Lung (tissue), 12 donors: Measurements from ENCODE around the gene PACSIN1. TPM values are rescaled to one million over a fixed set of nuclear protein-coding genes. Genes with fewer than 3 reads are reported as not detected.

ENCODE experiments used
- ATAC-seq: fragments of 200-7000 bp; cut with Tn5 transposase; one replicate; pipeline ENCODE4 v1.9.1; 2020; ENCODE audit warnings: moderate number of reproducible peaks; ENCODE audit not compliant: insufficient read depth, low FRiP score
- DNase-seq, 3 donors: peaks; one replicate each; pipeline ENCODE4 v3.0.0-alpha.2; 2013 to 2017
- H3K27ac ChIP-seq, 2 donors: one replicate each; pipeline ENCODE4 v1.5.1; 2013; ENCODE audit warnings: mild to moderate bottlenecking in 2 of 2, moderate library complexity in 2 of 2, control low read depth in 1 of 2, inconsistent platforms in 1 of 2, low read depth in 1 of 2, low read length in 1 of 2
- H3K27me3 ChIP-seq, 3 donors: one replicate each; pipeline ENCODE4 v1.5.1; 2013; ENCODE audit warnings: low read length in 2 of 3; ENCODE audit not compliant: control insufficient read depth in 3 of 3, insufficient read depth in 3 of 3
- H3K36me3 ChIP-seq, 4 donors: one replicate each; pipeline ENCODE4 v1.5.1; 2013; ENCODE audit warnings: low read length in 4 of 4, mild to moderate bottlenecking in 1 of 4, moderate library complexity in 1 of 4; ENCODE audit not compliant: control insufficient read depth in 4 of 4, insufficient read depth in 4 of 4
- H3K4me1 ChIP-seq, 5 donors: one replicate each; pipeline ENCODE4 v1.5.1; 2013; ENCODE audit warnings: low read length in 5 of 5, mild to moderate bottlenecking in 2 of 5, moderate library complexity in 1 of 5; ENCODE audit not compliant: control insufficient read depth in 5 of 5, insufficient read depth in 5 of 5
- H3K4me3 ChIP-seq: one replicate; pipeline ENCODE4 v1.5.1; 2013; ENCODE audit warnings: mild to moderate bottlenecking, control low read depth, moderate library complexity
- H3K9ac ChIP-seq, 2 donors: one replicate each; pipeline ENCODE4 v1.5.1; 2013; ENCODE audit warnings: low read length in 2 of 2, control low read depth in 1 of 2; ENCODE audit not compliant: insufficient read depth in 1 of 2
- H3K9me3 ChIP-seq, 4 donors: one replicate each; pipeline ENCODE4 v1.5.1; 2013; ENCODE audit warnings: low read length in 3 of 4, mild to moderate bottlenecking in 1 of 4, moderate library complexity in 1 of 4; ENCODE audit not compliant: control insufficient read depth in 4 of 4, insufficient read depth in 3 of 4
- CTCF ChIP-seq: IDR thresholded peaks from 2 replicates; pipeline ENCODE4 v1.5.1; 2012; ENCODE audit warnings: mild to moderate bottlenecking; ENCODE audit errors: control extremely low read depth, extremely low read depth
- WGBS, 2 donors: extraction: QIAGEN DNeasy Blood & Tissue Kit; methylation state at CpG; one replicate each; pipeline ENCODE4 v1.1.7; 2013; 5-methylcytosine and 5-hydroxymethylcytosine counted together
- polyA plus RNA-seq, 2 donors: library from polyadenylated mRNA; stranded (reverse); fragments of 200-250 nt; gene quantifications; one replicate each; pipeline ENCODE4 v1.2.1, GENCODE V29; 2013
- total RNA-seq, 2 donors: library from RNA; depleted of rRNA in 1 of 2; stranded (reverse); fragments of >200 nt in 1 of 2; gene quantifications; one replicate each; pipeline ENCODE4 v1.2.1, GENCODE V29; 2014 to 2021
- donor health status: control.
- donor health status: control.
- donor health status: Bipolar disorder and iron deficiency.
- donor health status: healthy.
- donor health status: DM: yes; HTN: yes; CAD: no.

Gene PACSIN1
- total and polyA plus RNA-seq, 4 donors = 0.02 to 0.17 (median 0.12) TPM

DNA sequence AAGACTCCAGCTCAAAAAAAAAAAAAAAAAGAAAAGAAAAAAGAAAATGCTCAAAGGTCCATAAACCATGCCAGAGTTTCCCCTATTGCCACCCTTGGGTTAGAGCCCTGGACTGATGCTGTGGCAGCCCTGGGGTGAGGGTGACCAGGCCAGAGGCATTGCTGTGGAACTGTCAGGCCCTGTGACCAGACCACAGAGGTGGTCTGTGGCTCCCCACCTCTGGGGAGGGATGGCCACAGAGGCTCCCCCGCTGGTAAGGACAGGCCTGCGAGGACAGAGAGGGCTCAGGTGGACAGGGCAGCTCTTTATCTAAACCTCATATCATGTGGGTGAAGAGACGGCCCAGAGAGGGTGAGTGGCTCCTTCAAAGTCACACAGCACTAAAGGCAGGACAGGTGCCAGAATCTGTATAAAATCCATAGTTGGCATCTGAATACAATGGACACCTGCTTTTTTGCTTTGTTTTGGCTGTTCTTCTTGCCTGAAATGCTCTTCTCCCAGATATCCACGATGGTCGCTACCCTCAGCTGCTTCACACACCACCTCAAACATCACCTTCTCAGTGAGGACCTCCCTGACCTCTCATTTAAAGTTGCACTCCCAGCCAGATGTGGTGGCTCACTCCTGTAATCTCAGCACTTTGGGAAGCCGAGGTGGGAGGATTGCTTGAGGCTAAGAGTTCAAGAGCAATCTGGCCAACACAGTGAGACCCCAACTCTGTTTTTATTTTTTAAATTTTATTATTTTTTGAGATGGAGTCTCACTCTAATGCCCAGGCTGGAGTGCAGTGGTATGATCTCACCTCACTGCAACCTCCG, 112.8 kb downstream of the PACSIN1 start:
- 93 to 95% methylated on average over 7 of the region's 7 CpGs for WGBS, 2 donors
- no peak for TF ChIP-seq CTCF
- no peak overlapping the region for H3K27ac ChIP-seq
- DNase-seq (no peak), ATAC-seq (no peak)
- H3K9ac ChIP-seq = no peak overlapping the region
- peaks cover 0 to 3% (median 0%) of the 10 kb centered on the region in 4 donors for H3K36me3 ChIP-seq
- H3K4me1 ChIP-seq = peaks cover 0 to 16% (median 8%) of the 10 kb centered on the region in 5 donors
- H3K27me3 ChIP-seq = no peaks in the 10 kb centered on the region
- H3K9me3 ChIP-seq = no peaks in the 10 kb centered on the region
- no peak overlapping the region for H3K4me3 ChIP-seq

- Histone ChIP-seq H3K27ac (no peak overlapping the region), H3K9ac (no peak overlapping the region), H3K4me3 (no peak overlapping the region), H3K27me3 (no peaks in the 10 kb centered on the region), H3K36me3 (peaks cover 0 to 3% (median 0%) of the 10 kb centered on the region in 4 donors), H3K9me3 (no peaks in the 10 kb centered on the region), H3K4me1 (peaks cover 0 to 30% (median 8%) of the 10 kb centered on the region in 5 donors)
- peak; percentile 85 to 94 (median 94) for DNase-seq
- WGBS, 2 donors = 86 to 92% methylated on average over 6 of the region's 6 CpGs
- TF ChIP-seq CTCF = no peak
- ATAC-seq = no peak
These were observed 115.1 kb downstream of the PACSIN1 start for GRCh38 chr6:34580707-34581560.

DNA sequence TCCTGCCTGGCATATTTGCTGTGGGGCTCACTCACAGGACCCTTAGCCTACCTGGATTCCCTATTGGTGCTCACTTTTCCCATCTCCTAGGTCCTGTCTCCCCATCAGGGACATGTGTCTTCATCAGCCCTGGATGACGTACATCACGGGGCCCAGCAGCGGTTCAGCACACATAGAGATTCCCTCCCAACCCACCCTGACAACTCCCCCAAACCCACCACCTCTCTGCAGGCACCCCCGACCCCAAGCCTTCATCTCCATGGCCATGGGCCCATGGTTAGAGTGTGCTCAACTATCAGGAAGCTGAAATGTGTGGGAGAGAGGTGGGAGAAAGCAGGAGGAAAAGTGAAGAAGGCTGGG, 115.7 kb downstream of the PACSIN1 start:
- DNase-seq = no peak
- 96% methylated on average over 4 of the region's 4 CpGs for WGBS, 2 donors
- no peak overlapping the region for H3K9ac ChIP-seq
- no peaks in the 10 kb centered on the region for H3K27me3 ChIP-seq
- H3K36me3 ChIP-seq = peaks cover 0 to 5% (median 0%) of the 10 kb centered on the region in 4 donors
- no peak overlapping the region for H3K4me3 ChIP-seq
- no peak overlapping the region for H3K27ac ChIP-seq
- peaks cover 0 to 31% (median 4%) of the 10 kb centered on the region in 5 donors for H3K4me1 ChIP-seq
- no peaks in the 10 kb centered on the region for H3K9me3 ChIP-seq
- no peak for TF ChIP-seq CTCF
- ATAC-seq = no peak
